Stimulated activated CD8-positive, alpha-beta memory T cell treated with anti-CD3 and anti-CD28 coated beads, Interleukin-15, amount 100 ng/mL, for 48 hours (primary cell): ENCODE measurements around the gene PLXNB1.
A peak's percentile ranks its signal among the peaks of the same experiment; 100 is the strongest.

ENCODE experiments used
- DNase-seq, 2 donors: peaks; one replicate each; pipeline ENCODE4 v3.0.0-alpha.2; 2020; ENCODE audit warnings: low read depth in 2 of 2

PLXNB1 gene

DNA sequence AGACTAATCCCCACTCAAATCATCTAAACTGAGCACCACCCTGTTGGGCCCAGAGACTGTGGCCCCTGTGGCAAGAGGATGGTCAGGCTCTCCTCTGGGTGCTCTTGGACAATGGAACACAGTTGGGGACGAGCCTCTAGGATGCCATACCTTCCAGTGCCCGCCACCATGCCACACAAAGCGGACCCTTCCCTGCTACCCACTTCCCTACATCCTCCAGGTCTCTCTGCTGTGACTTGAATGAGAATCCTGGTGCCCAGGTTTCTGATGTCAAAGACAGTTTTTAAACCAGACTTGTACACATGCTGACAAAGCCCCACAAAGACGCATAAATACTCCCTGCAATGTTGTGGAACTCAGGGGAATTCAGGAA, 5.3 kb upstream of the PLXNB1 start:
- no peak for DNase-seq

DNA sequence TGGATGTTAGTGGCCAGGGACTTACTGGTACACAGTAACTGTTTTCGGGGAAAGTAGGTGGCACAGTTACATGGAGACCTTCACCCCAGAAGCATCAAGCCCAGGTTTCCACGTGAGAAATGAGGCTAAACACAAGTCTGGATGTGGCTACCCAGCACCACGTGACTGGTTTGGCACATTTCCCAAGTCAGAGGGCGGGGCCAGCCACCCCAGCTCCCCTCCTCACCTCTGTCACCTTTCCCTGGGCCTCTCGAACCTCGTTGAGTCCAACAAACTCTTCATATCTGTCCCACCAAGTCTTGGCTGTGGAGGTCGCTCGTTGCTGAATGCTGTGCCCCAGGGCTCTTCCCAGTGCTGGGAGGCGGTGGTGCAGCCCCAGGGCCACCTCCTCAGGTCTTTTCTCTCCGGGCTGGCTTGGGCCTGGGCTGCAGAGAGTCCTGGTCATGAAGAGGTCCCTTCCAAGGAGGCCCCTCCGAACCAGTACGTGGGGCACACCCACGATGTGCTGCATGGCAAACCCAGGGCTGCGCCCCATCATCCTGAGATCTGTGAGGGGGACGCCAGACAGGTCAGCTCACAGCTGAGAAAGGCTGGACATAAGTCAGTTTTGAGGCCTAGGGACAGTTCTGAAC, 4.8 kb upstream of the PLXNB1 start:
- no peak for DNase-seq

DNA sequence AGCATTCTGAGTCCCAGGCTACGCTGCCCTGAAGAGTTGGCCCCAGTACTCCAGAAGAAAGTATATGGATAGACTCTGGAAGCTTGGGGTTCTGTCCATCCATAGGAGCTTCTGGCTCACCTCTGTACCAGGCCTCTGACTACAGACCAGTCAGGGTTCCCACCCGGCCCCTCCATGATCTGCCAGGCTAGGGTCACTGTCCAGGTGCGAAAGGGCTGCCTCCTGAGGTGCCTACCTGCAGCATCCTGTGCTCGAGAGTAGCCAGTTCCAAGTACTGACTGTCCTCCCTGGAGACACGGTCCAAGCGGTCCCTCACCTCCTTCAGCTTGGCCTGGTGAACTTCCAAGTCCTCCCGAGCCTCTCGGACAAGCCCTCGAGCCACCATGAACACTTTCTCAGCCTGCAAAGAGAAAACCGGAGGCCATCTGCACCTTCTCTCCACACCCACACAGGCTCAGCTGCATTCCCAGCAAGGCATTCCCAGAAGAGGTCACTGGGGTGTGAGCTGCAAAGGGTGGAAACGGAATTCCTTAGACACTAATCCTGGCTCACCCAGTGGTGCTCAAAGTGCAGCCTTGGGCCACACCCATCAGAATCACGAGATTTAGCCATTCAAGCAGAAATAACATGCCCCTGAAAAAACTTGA, 3.7 kb upstream of the PLXNB1 start:
- DNase-seq = no peak

DNA sequence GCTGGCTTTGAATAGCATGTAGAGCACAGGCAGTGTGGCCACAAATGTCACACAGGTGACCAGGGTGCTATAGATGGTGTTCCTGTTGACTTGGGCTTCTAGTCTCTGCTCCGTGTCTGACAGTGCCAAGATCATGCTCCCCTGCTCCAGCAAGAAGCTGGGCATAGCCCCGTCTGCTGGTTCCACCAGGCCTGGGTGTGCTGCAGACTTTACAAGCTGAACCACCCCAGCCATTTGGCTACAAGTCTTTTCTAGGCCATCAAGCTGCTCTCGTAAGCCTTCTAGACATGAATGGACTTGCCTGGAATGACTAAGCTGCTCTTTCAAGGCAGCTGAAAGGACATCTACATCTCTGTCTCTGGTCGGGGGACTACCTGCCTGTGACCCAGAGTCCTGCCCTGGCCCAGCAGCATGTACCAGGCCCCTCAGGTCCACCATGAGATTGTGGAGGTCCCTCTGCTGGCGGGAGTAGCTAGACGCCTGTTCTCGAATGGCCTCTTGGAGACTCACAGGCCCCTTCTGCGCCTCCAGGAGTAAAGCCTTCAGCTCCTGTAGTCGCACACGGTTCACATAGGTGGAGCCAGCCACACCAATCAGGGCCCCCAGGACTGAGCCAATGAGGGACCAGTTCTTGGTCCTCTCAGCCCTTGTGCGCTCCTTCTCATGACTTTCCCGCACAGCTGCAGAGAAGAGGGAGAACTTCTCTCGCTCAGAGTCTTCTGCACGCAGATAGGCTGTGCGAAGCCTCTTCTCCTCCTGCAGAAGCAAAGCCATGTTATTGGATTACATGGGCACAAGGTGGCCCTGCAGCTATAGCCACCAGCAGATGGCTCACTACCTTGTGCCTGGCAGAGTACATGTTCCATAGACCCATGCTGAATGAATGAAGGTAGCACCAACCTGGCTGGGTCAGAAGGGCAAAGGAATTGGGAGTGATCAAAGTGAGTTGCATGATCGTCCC, 2.8 kb upstream of the PLXNB1 start:
- DNase-seq = no peak

- no peak for DNase-seq
These were observed 1.5 kb upstream of the PLXNB1 start for GRCh38 chr3:48431224-48432029.

- no peak for DNase-seq
These were observed 819 bp upstream of the PLXNB1 start for GRCh38 chr3:48430708-48431101.

GRCh38 chr3:48429317-48429959, 448 bp downstream of the PLXNB1 start:
- peak; percentile 29 to 47 for DNase-seq

DNA sequence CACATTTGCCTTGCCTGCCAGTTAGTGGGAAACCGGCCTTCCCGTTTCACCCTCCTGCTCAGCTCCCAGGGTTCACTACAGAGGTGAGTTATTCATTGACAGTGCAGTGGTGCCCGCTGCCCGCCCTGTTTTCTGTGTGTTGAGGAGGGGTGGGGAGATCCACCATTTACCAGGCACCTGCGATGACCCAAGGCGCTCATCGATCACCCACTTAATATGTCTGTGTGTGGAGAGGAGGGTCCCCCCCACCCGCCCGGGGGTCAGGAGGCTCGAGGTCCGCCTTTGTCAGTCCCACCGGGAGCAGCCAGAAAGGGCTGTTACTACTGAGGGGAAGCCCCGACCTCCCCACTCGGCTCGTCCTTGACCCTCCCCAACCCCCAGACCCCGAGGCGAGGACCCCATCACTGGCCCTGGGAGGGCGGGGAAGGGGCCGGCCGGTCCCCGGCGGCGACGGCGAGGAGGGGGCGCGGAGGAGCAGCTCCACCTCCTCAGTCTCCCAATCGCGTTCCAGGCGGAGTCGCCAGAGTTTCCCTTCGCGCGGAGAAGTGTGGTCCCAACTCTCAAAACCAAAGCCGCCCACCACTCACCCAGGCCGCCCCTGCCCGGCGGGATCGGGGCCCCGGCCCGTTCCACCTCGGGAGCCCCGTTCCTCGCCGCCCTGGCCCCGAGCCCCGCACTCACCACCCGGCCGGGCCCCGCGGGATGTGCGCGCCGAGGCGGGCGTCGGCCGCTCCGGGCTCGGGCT, 1.1 kb downstream of the PLXNB1 start:
- no peak for DNase-seq

DNA sequence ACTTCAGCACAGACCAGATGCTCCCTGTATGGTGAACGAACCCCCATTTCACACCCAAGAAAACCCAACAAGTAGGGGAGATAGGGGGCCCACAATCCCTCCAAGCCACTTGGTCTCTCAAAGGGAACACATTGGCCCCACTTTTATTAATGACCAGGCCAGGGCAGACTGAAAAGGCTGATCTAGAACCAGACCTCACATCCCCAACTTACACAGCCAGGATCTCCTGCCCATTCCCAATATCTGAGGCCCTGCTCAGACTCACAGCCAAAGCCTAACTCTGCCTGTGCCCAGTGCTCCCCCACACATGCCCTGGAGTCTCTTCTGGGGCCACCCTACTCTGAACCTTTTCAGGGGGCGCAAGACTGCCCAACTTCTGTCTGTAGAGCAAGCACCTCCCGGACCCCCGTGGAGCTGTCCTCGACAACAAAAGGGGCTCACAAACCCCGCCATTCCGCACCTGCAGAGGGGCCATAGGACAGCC, 1.8 kb downstream of the PLXNB1 start:
- no peak for DNase-seq

DNA sequence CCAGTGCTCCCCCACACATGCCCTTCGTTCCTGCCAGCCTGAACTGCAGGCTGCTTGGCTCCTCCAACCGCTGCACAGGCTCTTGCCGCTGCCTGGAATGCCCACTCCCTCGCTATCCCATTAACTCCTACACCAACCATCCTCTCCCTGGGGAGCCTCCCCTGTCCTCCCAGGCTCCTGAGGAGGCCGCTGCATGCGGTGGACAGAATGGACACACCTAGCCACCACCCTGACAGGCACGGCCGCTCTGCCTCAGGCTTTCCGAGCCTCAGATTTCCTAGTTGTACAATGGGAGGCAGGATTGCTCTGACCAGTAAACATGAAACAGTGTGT, 2.3 kb downstream of the PLXNB1 start:
- DNase-seq = no peak

DNA sequence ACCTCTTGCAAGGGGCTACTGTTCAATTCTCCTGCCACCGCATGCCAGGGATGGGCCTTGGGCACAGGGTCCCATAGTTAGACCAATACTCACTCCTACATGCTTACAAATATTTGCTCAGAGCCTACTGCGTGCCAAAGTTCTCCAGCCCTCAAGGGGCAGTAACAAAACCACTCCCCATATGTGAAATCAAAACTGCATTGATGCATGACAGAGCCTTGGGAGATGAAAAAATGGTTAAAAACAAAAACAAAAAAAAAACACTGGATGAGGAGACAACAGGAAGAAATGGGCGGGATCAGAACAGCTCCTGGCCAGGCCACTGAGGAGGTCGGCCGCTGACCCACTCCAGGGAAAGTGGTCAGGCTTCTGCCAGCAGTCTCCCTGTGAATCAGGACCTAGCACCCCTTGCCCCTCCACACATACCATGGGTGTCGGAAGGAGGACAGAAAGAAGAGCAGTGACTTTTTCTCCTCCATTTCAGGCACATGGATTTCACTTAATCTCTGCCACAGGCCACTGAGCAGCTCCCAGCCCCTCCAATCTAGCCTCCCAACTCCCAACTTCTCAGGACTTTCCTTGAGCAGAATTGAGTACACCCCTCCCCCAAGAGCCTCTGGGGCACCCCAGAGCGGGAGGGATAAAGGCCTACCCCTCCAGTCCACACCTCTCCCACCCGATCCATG, 2.8 kb downstream of the PLXNB1 start:
- DNase-seq = no peak

DNA sequence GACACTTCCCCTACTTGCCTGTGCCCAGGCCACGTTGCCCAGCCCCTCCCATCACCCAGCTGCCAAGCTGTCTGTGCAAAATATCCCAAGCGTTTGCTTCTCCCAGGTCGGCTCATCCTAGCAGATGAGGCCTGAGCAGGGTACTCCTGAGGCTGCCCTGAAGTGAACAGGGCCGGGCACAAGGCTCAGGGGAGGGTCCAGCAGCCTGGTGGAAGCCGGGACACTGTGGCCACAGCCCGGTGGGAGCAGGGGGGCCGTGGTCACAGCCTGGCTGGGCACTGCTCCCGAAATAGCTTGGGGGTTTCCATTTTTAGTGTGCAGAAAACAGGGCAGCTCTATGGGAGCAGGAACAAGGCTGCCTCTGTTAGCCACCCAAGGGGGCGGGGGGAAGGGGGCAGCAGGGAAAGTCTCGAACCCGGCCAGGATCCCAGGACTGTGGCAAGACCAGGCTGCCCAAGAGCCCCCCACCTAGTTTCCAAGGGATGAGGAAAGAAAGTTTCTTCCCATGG, 3.4 kb downstream of the PLXNB1 start:
- no peak for DNase-seq

DNA sequence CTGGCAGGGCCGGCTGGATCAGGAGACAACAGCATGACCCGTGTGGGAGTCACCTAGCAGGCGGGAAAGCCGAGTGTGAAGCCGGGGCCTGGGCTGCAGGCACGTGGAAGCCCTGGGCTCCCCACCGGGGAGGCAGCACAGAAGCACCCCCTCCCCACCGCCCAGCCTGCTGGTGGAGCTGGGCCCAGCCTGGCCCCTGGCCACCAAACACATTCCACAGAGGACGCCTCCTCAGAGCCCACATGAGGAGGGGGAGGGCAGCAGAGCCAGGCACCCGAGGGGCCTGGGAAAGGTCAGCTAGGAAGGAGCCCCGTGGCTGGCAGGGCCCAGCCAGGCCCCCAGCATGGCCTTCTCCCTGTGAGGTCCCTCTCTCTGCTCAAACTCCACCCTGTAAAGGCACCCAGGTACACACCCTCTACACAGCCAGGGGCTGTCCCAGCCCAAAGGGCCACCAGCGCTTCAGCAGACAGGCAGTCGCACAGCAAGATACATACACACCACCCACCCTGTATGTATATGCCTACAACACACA, 4.5 kb downstream of the PLXNB1 start:
- DNase-seq = no peak

GRCh38 chr3:48423883-48424695, 5.8 kb downstream of the PLXNB1 start:
- no peak for DNase-seq

DNA sequence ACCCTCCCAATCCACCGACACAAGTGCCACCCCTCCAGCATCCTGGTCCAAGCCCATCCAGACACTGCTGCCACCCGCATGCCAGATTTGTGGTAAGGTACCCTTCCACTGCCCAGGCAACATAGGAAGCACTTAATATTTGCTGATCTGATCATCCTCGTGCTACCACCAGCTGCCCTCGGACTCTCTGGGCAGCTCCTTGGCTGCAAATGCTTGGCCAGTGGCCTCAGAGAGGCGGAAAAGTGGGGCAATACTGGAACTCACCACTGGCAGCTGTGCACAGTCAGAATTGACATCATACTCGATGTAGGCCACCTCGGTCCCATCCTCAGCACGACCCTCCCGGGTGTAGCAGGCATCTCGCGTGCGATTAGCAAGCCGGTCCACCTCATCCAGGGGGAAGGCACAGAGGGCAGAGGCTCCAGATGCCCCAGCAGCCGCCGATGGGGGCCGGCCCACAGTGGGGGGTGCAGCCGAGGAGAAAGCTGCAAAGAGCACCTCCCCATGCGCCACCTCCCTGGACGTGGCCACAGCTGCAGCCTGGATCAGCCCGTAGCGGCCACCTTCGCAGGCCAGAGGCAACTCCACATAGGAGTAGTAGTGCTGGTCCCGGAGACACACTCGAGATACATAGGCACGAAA, 6.5 kb downstream of the PLXNB1 start:
- no peak for DNase-seq

DNA sequence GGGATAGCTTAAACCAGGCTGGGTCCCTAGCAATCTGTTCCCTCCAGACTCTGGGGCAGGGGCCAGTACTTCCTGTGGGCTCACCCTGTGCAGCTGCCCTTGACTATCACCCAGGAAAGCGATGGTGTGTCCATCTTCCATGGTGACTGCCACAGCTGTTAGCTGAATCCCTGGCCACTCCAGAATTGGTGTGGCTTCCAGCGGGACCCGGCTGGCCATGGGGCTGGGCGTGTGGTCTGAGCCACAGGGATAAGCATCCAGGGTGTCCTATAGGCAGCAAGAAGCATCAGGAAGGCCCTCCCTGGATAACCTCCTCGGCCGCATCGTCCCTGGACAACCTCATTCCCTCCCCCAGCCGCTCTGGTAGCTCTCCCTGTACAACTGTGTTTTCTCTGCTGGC, 7.2 kb downstream of the PLXNB1 start:
- no peak for DNase-seq

DNA sequence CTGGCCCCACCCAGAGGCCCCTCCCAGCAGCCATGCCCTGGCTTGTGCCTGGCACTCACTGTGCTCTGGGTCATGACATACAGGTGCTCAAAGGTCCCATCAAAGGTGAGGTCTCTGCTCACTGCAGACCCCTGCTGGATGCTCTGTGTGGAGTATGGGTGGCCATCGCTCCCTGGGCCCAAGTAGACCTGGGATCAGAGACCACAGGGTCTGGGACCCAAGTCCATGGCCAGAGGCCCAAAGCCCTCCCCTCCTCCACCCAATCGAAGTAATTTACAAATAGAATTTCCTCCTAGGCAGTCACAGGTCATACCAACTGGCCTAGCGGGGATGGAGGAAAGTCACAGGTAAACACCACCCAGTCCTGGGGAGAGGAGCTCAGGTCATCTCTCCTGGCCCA, 7.6 kb downstream of the PLXNB1 start:
- no peak for DNase-seq

- DNase-seq = no peak
These were observed 9.3 kb downstream of the PLXNB1 start for GRCh38 chr3:48420561-48420960.
